ENCODE data around the gene A1CF. TPM values are rescaled to one million over a fixed set of nuclear protein-coding genes. Genes with fewer than 3 reads are reported as not detected.
"Not testable (repeated sequence)": the region's sequence is repeated elsewhere in the genome, so short reads cannot be mapped to it uniquely, and the experiment has no call there.

The A1CF gene, protein sequence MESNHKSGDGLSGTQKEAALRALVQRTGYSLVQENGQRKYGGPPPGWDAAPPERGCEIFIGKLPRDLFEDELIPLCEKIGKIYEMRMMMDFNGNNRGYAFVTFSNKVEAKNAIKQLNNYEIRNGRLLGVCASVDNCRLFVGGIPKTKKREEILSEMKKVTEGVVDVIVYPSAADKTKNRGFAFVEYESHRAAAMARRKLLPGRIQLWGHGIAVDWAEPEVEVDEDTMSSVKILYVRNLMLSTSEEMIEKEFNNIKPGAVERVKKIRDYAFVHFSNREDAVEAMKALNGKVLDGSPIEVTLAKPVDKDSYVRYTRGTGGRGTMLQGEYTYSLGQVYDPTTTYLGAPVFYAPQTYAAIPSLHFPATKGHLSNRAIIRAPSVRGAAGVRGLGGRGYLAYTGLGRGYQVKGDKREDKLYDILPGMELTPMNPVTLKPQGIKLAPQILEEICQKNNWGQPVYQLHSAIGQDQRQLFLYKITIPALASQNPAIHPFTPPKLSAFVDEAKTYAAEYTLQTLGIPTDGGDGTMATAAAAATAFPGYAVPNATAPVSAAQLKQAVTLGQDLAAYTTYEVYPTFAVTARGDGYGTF
- total RNA-seq, result not detected

DNA sequence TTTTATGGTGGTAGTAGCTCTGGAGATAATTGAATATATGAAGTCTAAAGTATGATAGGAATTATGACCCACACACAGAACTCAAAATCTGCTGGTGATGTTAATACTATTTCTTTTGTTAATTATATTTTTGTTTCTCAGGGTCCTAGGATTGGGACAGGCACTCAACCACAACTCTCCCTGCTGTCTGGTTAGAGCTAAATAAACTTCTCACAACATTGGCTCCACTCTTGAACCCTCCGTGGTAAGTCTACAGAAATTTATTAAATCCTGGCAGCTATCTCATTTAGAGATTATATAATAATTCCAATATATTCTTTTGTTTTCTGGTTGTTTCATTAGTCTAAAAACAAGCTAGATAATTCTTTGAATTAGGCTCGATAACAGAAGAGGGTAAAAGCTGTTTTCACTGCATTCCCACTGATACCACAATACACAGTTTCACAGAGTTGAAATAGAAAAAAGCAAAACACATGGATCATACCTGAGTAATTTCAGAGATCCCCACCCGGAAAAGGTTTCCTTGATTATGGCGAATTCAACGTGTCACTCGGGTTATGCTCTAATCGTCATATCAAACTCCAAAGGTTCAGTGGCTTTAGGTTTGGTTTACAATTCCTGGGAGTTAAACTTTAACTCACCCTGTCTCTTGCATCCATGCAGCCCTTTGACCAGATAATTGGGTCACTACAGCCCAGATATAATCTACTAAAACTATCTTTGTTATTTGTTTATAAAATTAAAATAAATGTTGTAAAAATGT is at the start of gene A1CF:
A1CF (minus strand) TSS at position 531 of the 763 bp plus-strand sequence. CDS start 25,687 bp downstream, outside the sequence.
- Mint-ChIP-seq H3K4me1 (no peaks in the 10 kb centered on the region), H3K4me3 (no peak within 1 kb of the TSS), H3K27me3 (peaks cover 25% of the 10 kb centered on the region), H3K36me3 (ENCODE audit: low read depth) (no peaks in the 10 kb centered on the region), H3K9me3 (no peaks in the 10 kb centered on the region), H3K27ac (no peak within 1 kb of the TSS)
- POLR2A ChIA-PET, result no interaction called here
- CTCF ChIA-PET, result interaction anchor here (0.9 kb wide), 1 partner anchor 278 kb away, joined by 4 read pairs; no protein-coding TSS in a partner anchor
- DNase-seq, result no peak

DNA sequence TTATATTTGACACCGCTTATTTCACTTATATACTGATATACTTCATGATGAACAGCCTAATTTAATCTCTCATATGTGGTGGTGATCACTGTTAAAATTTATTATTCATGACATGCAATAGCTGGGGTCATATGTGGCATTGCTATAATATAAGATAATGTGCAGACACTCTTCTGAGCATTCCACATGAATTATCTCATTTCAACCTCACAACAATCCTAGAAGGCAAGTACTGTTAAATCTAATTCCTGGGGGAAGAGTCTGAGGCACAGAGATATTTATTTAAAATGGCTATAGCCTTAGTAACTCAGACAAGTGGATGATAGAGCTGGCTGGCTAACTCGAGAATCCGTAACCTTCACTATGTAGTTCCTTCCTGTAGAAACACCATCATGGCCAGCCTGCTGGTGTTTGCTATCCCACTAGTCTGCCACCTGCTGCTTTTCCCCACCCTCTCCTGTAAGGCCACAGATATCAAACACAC is 46.6 kb upstream of the A1CF start:
- Mint-ChIP-seq H3K27ac (no peak overlapping the region), H3K27me3 (peaks cover 17% of the 10 kb centered on the region), H3K4me1 (no peaks in the 10 kb centered on the region), H3K36me3 (ENCODE audit: low read depth) (no peaks in the 10 kb centered on the region), H3K4me3 (no peak overlapping the region), H3K9me3 (no peaks in the 10 kb centered on the region)
- DNase-seq, result no peak
- ChIA-PET POLR2A (no interaction called here), CTCF (no interaction called here)

DNA sequence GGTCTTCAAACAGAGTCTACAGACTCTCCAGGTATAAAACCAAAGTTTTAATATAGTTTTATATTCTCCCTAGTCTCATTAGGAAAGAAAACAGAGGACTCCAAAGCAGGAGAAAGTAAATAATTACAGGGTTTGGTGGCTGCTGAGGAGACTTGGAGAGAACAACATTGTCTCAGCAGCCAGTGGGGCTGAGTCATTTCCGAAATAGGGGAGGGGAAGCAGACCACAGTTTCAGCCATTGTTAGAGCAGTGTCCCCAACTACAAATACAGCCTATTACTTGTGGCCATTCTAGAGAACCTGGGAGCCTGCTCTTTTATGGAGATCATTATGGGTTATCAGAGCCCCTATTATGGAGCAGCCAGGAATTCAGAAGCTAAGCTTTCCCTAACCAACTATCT is 44.2 kb upstream of the A1CF start:
- Mint-ChIP-seq H3K27me3 (peaks cover 11% of the 10 kb centered on the region), H3K27ac (no peak overlapping the region), H3K4me1 (no peaks in the 10 kb centered on the region), H3K36me3 (ENCODE audit: low read depth) (no peaks in the 10 kb centered on the region), H3K9me3 (no peaks in the 10 kb centered on the region), H3K4me3 (no peak overlapping the region)
- ChIA-PET POLR2A (no interaction called here), CTCF (no interaction called here)
- no peak for DNase-seq

DNA sequence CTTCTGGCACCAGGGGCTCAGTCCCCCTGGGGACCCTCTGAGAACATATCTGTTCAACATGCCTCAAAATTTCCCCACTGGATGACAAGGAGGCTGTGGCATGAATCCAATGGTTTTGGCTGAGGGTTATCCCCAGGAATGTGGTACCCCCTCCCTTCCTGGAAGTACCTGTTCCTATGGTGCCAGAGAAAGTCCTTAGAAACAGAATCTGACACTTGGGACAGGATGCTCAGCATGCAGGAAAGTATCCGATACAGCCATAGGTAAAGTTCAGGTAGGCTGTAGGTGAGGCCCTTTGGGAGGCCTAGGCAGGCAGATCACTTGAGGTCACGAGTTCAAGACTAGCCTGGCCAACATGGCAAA is 42.7 kb upstream of the A1CF start:
- no peak overlapping the region for H3K27ac Mint-ChIP-seq
- H3K27me3 Mint-ChIP-seq, result peaks cover 6% of the 10 kb centered on the region
- CTCF ChIA-PET, result no interaction called here
- no peak overlapping the region for H3K4me3 Mint-ChIP-seq
- peaks cover 6% of the 10 kb centered on the region for H3K9me3 Mint-ChIP-seq
- DNase-seq, result no peak
- no peaks in the 10 kb centered on the region for H3K36me3 Mint-ChIP-seq (ENCODE audit: low read depth)
- no peaks in the 10 kb centered on the region for H3K4me1 Mint-ChIP-seq
- POLR2A ChIA-PET, result no interaction called here

DNA sequence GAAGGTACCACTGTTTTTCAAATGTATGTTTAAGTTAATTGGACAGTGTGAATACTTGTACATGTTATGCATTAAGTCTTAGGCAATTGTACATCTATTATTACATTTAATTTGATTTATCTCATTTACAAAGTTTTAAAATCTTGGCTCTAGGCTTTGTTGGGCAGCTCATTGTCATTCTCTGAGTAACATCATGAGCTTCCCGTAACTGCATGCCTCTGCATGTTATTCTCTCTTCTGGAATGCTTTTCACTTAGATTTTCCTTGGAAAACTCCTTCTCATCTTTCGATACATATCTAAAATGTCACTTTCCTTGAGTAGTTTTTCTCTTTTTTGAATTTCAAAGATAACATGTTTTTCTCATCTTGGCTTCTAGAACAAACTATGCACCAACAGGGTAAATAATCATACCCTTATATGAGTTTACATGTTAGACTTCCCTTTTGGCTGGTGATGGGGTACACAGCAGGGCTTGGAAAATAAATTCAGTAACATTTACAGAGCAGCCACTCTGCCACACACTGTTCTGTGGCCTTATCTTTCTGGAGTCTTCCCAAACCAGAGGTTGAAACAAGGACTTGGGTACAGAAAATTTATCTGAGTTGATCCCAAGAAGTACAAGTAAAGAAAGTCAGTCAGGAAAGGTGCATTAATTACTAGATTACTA is 42.2 kb upstream of the A1CF start:
- Mint-ChIP-seq H3K27ac (no peak overlapping the region), H3K27me3 (peaks cover under 1% of the 10 kb centered on the region), H3K9me3 (peaks cover 6% of the 10 kb centered on the region), H3K4me1 (no peaks in the 10 kb centered on the region), H3K4me3 (no peak overlapping the region), H3K36me3 (ENCODE audit: low read depth) (no peaks in the 10 kb centered on the region)
- DNase-seq, result no peak
- CTCF ChIA-PET, result no interaction called here
- POLR2A ChIA-PET, result no interaction called here

DNA sequence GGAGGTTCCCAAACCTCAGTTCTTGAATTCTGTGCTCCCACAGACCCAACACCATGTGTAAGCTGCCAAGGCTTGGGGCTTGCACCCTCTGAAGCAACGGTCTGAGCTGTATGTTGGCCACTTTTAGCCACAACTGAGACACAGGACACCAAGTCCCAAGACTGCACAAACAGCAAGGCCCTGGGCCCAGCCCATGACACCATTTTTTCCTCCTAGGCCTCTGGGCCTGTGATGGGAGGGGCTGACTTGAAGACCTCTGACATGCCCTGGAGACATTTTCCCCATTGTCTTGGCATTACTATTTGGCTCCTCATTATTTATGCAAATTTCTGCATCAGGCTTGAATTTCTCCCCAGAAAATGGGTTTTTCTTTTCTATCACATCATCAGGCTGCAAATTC is 38.0 kb upstream of the A1CF start:
- H3K36me3 Mint-ChIP-seq (ENCODE audit: low read depth); POLR2A ChIA-PET; CTCF ChIA-PET; H3K4me1 Mint-ChIP-seq; H3K27ac Mint-ChIP-seq; H3K4me3 Mint-ChIP-seq; DNase-seq; H3K27me3 Mint-ChIP-seq: not testable (repeated sequence)
- H3K9me3 Mint-ChIP-seq, result peaks cover 11% of the 10 kb centered on the region

DNA sequence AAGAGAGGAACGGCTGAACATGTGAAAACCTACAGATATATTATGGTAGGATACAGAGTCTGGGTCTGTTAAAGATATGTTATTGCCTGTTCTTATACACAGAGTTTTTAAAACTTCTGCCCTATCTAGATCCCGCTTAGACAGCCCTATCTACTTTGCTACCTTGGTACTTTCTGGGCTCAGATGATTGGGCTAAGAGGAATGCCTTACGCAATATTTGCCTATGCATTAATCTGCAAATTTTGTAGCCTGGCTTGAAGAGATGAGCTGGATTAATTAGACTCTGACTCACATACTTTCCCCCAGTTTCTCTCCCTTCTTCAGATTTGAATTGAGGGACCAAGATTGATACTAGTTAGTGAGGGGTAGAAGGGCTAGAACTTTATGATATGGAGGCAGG is 33.6 kb upstream of the A1CF start:
- Mint-ChIP-seq H3K4me3 (no peak overlapping the region), H3K36me3 (ENCODE audit: low read depth) (no peaks in the 10 kb centered on the region), H3K4me1 (no peaks in the 10 kb centered on the region), H3K27me3 (peaks cover 5% of the 10 kb centered on the region), H3K27ac (no peak overlapping the region), H3K9me3 (peaks cover 9% of the 10 kb centered on the region)
- CTCF ChIA-PET, result no interaction called here
- no peak for DNase-seq
- POLR2A ChIA-PET, result no interaction called here

DNA sequence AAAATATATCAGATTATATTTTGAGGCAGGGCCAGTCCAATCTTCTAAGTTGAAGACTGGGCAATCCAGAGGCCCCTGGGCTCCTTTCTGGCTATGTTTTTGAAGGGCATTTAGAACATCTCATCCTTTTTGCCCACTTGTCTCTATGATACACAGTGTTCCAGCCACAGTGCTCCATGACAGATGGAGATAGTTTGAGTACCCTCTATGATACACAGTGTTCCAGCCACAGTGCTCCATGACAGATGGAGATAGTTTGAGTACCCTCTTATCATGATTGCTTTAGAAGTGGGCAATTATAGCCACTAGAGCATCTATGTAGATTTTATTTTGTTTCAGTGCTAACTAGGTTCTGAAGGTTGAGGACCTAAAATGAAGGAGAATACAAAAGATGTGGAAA is 33.1 kb upstream of the A1CF start:
- Mint-ChIP-seq H3K4me3 (no peak overlapping the region), H3K4me1 (no peaks in the 10 kb centered on the region), H3K9me3 (peaks cover 5% of the 10 kb centered on the region), H3K36me3 (ENCODE audit: low read depth) (no peaks in the 10 kb centered on the region), H3K27me3 (peaks cover 5% of the 10 kb centered on the region), H3K27ac (no peak overlapping the region)
- ChIA-PET POLR2A (no interaction called here), CTCF (no interaction called here)
- DNase-seq, result no peak

DNA sequence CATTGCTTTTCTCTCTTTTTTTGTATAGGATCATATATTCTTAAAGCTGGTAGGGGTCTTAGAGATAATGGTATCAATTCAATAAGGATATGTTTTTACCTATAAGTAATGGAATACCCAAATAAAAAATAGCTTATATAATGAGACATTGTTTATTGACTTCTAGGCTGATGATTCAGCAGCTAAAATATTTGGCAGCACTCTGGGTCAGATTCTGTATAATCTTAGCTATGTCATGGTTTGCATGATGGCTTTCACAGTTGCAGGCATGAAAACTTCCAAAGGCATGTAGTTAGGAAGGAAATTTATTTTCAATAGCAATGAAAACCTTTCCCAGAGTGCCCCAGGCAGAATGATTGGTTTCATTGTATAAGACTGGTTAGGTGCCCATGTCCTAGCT is 32.1 kb upstream of the A1CF start:
- no peak for DNase-seq
- H3K27ac Mint-ChIP-seq, result no peak overlapping the region
- H3K9me3 Mint-ChIP-seq, result peaks cover 5% of the 10 kb centered on the region
- CTCF ChIA-PET, result interaction anchor here (1.1 kb wide), 1 partner anchor 9 kb away, joined by 3 read pairs; no protein-coding TSS in a partner anchor
- H3K27me3 Mint-ChIP-seq, result peaks cover 5% of the 10 kb centered on the region
- no peaks in the 10 kb centered on the region for H3K36me3 Mint-ChIP-seq (ENCODE audit: low read depth)
- H3K4me1 Mint-ChIP-seq, result no peaks in the 10 kb centered on the region
- no peak overlapping the region for H3K4me3 Mint-ChIP-seq
- POLR2A ChIA-PET, result no interaction called here

DNA sequence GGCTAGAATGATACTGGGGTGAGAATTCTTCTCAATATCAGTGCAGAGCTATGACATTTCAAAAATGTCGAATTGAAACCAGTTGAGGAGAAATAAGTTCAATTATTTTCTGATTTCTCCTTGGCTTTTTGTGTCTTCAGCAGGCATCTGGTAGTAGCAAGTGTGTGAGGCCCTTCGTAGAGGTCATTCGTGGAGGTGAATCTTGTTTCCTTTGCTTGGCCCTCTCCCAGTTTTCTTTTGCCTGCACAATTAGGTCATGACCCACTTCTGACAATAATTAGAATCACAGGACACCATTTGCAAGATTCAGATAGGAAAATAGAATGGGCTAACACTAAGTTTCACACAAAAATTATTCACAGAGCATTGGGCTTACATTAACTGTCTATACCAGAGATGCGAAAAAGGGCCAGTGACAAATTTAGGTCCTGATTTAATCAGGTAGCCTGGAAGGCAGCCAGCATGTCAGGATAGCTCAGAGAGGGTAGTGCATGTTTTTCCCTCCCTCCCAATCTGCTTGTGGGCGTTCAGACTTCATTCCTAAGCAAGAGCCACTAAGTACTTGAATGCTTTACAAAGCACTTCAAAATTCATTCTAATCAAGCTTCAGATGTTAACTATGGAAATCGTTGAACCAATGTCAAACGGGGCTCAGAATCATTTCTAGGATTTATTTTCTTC is 24.0 kb upstream of the A1CF start:
- ChIA-PET POLR2A (no interaction called here), CTCF (no interaction called here)
- Mint-ChIP-seq H3K9me3 (no peaks in the 10 kb centered on the region), H3K27ac (no peak overlapping the region), H3K27me3 (no peaks in the 10 kb centered on the region), H3K36me3 (ENCODE audit: low read depth) (no peaks in the 10 kb centered on the region), H3K4me3 (no peak overlapping the region), H3K4me1 (no peaks in the 10 kb centered on the region)
- no peak for DNase-seq

DNA sequence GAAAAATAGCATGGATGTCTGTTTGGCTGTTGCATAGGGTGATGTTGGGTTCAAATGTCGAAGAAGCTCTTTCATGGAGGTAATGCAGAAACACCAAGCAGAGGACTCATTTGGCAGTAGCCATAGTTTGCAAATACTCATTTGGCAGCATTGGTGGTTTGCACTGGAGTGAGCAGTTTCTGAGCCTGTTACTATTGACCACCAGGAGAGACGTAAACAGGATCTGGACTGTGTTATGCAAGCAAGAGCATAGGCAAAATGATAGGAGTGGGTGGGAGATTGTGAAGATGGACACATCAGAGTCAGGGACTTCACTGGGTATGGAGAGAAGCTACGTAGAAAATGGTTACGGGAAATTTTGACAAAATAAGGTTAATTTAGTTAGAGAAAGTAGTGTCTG is 22.9 kb upstream of the A1CF start:
- no peak overlapping the region for H3K4me3 Mint-ChIP-seq
- H3K27ac Mint-ChIP-seq, result no peak overlapping the region
- H3K9me3 Mint-ChIP-seq, result no peaks in the 10 kb centered on the region
- no peaks in the 10 kb centered on the region for H3K36me3 Mint-ChIP-seq (ENCODE audit: low read depth)
- ChIA-PET POLR2A (no interaction called here), CTCF (interaction anchor here (0.8 kb wide), 1 partner anchor 9 kb away, joined by 3 read pairs; no protein-coding TSS in a partner anchor)
- peaks cover 2% of the 10 kb centered on the region for H3K27me3 Mint-ChIP-seq
- H3K4me1 Mint-ChIP-seq, result no peaks in the 10 kb centered on the region
- no peak for DNase-seq

DNA sequence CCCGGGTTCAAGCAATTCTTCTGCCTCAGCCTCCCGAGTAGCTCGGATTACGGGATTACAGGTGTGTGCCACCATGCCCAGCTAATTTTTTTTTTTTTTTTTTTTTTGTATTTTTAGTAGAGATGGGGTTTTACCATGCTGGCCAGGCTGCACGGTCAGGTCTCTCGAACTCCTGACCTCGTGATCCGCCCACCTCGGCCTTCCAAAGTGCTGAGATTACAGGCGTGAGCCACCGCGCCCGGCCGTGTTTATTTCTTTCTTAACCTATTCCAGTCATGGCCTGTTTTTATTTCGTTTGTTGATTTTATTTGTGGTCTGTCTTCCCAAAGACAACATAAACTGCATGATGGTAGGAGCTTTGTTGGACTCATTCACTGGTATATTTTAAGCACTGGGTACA is 20.4 kb upstream of the A1CF start:
- H3K27me3 Mint-ChIP-seq; H3K27ac Mint-ChIP-seq; H3K36me3 Mint-ChIP-seq (ENCODE audit: low read depth); H3K4me3 Mint-ChIP-seq; H3K4me1 Mint-ChIP-seq; CTCF ChIA-PET; DNase-seq; H3K9me3 Mint-ChIP-seq; POLR2A ChIA-PET: not testable (repeated sequence)

Measured in activated CD4-positive, alpha-beta T cell treated with anti-CD3 and anti-CD28 coated beads, Interleukin-2, amount 10 ng/mL, durations not matched to agents 7 days and 5 days (primary cell).